GM15510 (cell line): Measurements from ENCODE around the gene HP1BP3.

Experiments
- POLR2A ChIP-seq: IDR thresholded peaks from 3 replicates; pipeline ENCODE4 v1.6.1; 2011; ENCODE audit warnings: borderline replicate concordance; ENCODE audit not compliant: insufficient read length; ENCODE audit errors: extremely low read depth

Gene HP1BP3, protein sequence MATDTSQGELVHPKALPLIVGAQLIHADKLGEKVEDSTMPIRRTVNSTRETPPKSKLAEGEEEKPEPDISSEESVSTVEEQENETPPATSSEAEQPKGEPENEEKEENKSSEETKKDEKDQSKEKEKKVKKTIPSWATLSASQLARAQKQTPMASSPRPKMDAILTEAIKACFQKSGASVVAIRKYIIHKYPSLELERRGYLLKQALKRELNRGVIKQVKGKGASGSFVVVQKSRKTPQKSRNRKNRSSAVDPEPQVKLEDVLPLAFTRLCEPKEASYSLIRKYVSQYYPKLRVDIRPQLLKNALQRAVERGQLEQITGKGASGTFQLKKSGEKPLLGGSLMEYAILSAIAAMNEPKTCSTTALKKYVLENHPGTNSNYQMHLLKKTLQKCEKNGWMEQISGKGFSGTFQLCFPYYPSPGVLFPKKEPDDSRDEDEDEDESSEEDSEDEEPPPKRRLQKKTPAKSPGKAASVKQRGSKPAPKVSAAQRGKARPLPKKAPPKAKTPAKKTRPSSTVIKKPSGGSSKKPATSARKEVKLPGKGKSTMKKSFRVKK

DNA sequence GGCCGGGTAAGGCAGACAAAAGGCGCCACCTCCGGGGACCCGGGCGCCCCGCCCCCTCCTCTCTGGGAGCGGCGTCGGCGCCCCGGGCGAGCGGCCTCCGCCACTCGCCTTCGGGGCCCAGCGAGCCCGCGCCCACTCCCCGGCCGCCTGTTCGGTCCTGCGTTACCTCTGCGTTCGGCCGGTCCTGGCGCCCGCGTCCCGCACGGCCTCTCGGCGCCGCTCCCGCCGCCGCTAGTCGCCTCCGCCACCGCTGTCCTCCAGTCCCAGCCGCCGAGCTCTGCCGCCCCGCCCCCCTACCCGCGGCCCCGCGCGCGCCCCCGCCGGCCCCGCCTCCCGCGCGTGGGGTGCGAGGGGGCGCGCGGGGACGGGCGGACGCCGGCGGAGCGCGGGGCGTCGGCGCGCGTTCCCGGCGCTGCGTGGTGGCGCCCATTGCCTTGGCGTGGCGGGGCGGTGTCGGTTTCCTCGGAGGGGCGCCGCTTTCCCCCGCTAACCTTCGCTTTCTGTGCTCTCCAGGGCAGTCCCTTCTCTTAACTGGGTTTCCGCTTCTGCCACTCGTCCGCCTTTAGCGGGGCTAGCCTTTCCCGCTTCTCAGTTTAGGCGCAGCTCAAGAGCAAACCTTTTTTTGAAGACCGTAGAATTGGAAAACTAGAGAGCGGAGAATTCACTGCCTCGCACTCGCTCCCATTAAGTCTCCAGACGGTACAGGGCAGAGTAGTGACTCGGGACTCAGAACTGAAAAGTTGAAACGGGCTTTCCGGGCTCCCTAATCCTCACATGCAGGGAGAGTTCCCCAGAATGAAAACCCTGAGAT lies at the start of gene HP1BP3:
Gene HP1BP3 (minus strand): TSS at position 279 of the 811 bp plus-strand sequence. CDS start 6,867 bp downstream, outside the sequence.
- TF ChIP-seq POLR2A, result peak; percentile 81

DNA sequence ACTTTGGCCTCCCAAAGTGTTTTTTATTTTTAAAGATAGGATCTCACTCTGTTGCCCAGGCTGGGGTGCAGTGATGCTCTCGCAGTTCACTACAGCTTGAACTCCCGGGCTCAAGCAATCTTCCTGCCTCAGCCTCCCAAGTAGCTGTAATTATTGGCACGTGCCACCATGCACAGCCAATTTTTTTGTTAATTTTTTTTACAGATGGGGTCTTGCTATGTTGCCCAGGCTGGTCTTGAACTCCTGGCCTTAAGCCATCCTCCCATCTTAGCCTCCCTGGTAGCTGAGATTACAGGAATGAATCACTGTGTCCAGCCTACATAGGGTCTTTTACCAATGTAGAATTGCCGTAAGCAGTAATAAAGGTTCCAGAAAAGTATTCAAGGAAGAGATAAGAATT lies 49.1 kb upstream of the HP1BP3 start:
- TF ChIP-seq POLR2A, result no peak

DNA sequence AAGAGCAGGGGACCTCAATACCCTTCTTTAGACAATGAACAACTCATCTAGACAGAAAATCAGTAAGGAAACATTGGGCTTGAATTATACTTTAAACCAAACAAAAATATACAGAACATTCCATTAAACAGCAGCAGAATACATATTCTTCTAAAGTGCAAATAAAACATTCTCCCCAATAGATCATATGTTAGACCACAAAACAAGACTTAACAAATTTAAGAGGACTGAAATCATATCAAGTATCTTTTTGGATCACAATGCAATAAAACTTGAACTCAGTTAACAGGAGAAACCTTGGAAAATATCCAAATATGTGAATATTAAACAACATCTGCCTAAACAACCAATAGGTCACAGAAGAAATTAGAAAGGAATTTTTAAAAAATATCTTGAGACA lies 47.7 kb upstream of the HP1BP3 start:
- TF ChIP-seq POLR2A, result no peak

DNA sequence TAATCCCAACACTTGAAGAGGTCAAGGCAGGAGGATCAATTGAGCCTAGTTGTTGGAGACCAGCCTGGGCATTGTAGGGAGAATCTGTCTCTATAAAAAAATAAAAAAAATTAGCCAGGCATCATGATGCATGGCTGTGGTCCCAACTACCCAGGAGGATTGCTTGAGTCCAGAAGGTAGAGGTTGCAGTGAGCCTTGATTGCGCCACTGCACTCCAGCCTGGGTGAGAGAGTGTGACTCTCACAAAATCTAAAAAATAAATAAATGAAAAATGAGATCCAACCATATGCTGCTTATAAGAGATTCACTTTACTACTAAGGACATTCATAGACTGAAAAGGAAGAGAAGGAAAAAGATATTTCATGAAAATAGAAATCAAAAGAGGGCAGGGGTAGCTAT lies 47.1 kb upstream of the HP1BP3 start:
- no peak for TF ChIP-seq POLR2A

DNA sequence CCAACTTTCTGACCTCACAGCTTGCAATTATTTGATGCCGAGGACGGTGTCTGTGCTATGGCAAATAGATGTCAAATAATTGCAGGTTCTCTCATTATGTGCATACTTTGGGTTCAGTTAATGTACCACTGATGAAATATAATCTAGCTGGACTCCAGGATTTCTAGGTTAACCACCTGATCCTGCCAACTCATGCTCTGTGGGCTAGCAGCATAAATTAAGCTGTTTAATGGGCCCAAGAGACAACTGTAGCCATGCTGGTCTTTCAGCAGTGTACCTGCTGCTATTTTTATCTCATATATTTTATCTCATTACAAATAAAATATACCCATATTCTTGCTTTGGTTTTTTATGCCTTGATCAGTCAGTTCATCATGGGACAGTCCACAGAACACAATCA lies 43.3 kb upstream of the HP1BP3 start:
- no peak for TF ChIP-seq POLR2A

DNA sequence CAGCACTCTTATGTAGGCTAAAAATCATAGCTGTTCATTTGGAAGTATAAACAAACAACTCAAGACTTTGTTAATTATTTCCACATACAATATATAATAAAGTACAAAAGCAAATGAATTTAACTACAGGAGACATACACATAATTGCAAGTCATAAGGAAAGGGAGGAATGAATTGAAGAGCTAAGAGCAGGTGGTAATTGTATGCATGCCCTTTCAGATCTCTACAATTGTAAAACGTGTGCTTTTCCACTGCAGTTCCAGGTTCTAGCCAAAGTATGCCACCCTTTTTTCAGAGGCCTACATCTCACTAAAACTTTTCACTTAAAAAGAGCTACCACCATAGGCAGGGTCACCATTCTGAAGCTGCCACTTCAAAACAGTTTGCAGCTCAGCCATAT lies 42.8 kb upstream of the HP1BP3 start:
- no peak for TF ChIP-seq POLR2A

DNA sequence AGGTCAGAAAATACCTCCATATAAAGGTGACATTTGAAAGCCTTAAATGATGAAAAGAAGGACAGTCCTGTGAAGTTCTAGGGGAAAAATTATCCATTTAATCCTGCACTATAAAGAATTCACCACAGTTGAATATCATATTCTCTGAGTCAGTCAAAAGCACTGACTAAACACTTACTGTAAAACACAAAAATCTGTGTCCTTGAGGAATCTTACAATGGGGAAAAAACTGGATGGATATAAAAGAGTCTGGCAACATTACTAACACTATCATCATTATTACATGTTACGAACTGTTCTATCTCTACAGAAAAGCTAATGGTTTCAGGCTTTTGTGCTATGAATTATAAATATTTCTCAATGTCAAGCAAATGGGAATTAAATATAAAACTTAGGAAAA lies 42.4 kb upstream of the HP1BP3 start:
- no peak for TF ChIP-seq POLR2A

DNA sequence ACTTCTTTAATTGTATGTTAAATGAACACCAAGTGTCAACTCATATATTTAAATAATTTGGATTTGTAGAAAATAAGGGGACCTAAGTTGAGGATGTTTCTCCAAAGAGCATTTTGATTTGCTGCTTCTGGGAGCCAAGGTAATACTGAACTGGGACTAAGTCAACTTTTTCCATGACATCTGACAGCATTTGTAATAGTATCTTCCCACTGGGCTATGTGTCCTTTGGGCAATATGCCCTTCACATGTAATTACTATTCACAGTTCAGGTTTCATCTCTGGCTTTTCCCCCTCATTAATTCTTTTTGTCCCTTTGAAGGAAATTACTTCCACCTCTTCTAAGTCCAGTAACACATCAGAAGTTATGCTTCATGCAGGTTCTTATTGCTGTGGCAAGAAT lies 36.7 kb upstream of the HP1BP3 start:
- TF ChIP-seq POLR2A, result no peak

DNA sequence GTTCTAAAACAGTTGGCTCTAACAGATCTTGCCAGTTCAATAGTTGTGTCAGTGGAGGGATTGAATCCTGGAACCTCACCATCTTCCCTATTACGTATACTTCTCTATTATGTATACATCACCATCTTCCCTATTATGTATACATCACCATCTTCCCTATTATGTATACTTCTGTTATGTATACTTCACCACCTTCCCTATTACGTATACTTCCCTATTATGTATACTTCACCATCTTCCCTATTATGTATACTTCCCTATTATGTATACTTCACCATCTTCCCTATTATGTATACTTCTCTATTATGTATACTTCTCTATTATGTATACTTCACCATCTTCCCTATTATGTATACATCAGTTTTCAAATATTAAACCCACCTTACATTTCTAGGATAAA lies 34.4 kb upstream of the HP1BP3 start:
- TF ChIP-seq POLR2A, result no peak

DNA sequence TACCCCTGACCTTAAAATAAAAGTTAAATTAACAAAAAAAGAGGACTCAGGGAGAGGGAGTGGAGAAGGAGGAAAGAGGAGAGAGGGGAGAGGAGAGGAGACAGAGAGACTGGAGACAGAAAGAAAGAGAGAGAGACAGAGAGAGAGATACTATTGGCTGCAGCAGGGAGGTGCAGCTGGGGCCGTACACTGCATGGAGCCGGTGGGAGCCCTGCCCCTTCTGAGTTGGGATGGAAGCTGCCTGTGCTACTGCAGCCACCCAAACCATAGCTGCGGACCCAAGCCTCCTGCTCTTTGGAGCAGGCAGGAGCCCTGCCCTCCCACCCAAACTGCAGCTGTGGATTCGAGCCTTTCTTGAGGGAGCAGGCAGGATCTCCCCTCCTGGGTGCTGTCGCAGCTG lies 32.7 kb upstream of the HP1BP3 start:
- TF ChIP-seq POLR2A, result no peak

DNA sequence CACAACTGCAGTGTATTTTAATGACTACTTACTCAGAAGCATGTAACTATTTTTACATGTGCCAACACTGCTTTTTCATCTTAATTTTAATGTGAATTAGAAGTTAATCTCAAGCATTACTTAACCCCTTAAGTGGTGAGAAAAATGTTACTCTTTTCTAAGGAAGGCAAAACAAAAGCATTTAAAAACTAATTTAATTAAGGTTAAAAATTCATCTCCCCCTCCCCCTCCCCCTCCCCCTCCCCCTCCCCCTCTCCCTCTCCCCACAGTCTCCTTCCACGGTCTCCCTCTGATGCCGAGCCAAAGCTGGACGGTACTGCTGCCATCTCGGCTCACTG lies 27.4 kb upstream of the HP1BP3 start:
- TF ChIP-seq POLR2A, result no peak

DNA sequence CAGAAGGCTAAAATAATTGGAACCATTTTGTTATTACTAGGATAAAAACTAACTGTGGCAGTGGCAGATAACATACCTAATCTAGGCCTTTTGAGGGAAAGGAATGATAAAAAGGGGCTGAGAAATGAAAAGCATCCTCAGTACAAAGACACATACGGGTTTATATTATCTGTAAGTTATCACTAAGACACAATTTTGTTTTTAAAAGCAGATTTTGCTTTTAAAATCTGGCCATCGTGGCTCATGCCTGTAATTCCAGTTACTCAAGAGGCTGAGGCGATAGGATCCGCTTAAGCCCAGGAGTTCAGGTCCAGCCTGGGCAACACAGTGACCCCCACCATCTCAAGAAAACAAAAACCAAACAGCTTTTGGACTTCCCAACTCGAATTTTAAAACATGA lies 24.8 kb upstream of the HP1BP3 start:
- TF ChIP-seq POLR2A, result no peak

DNA sequence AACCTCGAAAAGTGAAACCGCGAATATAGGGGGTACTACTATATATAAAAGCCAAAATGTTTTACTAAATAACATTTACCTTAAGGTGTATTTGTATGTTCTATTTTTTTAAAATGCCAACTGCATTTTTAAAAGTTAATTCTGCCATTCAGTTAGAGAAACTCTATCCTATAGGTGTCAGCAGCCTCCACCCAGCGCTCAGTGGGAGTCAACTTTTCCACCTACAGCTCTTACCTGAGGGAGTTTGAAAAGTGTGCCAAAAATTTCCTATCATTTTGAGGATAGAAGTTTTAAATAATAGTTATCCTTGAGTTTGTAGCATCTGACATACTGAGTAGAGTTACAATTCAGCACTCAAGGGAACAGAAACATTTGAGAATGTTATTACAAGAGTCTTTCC lies 6.1 kb upstream of the HP1BP3 start:
- TF ChIP-seq POLR2A, result no peak

DNA sequence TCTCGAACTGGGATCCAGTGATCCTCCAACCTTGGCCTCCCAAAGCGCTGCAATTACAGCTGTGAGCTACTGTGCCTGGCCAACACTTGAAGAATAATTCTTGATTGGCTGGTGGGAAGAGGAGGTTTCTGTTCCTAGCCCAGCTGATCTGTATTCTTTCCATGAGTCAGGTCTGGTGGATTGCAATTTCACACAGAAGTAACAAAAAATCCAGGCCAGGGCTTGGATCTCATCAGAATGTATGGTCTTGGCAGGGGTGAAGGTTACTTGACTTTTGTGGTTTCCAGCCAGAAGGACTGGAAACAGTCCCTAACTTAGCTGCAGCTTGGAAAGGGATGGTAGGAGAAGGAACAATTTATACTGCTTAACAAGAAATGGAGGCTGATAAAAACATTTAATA lies 5.1 kb upstream of the HP1BP3 start:
- TF ChIP-seq POLR2A, result no peak

DNA sequence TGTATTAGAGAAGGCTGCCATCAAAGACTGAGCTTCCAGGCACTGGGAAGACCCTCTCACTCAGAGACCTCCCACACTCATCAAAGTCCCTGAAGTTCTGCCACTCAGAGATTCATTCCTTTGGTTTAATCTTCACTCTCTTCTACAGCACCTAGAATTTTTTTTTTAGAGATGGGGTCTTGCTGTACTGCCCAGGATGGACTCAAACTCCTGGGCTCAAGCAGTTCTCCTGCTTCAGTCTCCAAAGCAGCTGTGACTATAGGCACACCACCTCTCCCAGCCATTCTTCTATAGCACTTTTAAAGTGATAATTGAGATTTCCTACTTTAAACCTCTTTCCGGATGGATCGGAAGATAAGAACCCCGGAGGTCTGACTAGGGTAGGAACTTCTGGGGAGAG lies 3.7 kb upstream of the HP1BP3 start:
- no peak for TF ChIP-seq POLR2A
